Measurements from ENCODE around the gene SLC1A1.

SLC1A1 gene

DNA sequence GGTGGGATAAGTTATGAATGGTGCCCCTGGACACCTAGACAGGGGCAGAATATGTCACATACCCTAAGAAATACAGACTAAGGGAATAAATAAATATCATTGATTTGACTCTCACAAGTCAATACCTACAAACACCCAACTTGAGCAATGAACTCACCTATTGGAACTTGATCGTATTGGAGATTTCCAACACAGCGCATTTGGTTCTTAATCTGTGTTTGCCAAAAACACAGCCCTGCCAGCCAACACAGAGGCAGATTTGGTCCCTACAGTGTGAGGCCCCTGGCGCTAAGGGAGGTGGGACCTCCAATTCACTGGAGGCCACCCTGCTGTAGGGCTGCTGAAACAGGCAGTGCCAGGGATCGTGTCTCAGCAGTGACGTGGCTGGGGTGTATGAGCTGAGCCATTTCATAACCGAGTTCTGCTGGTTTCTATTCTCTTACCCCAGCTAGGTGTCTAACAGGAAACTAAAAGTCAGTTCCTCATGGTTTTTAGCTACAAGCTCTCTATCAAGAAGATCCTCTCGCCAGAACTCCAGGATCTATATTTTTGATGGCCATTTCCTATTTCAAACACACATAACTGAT is 84.5 kb downstream of the SLC1A1 start:
- TF ChIP-seq GLIS3 (CRISPR knock-in tag; IDR thresholded peaks at IDR 0.05) (no peak), TOX (CRISPR knock-in tag; IDR thresholded peaks at IDR 0.05; ENCODE audit: borderline replicate concordance) (no peak), ESRRG (CRISPR knock-in tag; IDR thresholded peaks at IDR 0.05) (no peak), ZNF565 (CRISPR knock-in tag; conservative IDR thresholded peaks at IDR 0.05; ENCODE audit: low read depth) (no peak)
- TF ChIP-seq, protein P1, sequence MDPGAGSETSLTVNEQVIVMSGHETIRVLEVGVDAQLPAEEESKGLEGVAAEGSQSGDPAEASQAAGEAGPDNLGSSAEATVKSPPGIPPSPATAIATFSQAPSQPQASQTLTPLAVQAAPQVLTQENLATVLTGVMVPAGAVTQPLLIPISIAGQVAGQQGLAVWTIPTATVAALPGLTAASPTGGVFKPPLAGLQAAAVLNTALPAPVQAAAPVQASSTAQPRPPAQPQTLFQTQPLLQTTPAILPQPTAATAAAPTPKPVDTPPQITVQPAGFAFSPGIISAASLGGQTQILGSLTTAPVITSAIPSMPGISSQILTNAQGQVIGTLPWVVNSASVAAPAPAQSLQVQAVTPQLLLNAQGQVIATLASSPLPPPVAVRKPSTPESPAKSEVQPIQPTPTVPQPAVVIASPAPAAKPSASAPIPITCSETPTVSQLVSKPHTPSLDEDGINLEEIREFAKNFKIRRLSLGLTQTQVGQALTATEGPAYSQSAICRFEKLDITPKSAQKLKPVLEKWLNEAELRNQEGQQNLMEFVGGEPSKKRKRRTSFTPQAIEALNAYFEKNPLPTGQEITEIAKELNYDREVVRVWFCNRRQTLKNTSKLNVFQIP (CRISPR knock-in tag; IDR thresholded peaks at IDR 0.05; ENCODE audit: borderline replicate concordance, low read depth): no peak
- no peak for ATAC-seq

DNA sequence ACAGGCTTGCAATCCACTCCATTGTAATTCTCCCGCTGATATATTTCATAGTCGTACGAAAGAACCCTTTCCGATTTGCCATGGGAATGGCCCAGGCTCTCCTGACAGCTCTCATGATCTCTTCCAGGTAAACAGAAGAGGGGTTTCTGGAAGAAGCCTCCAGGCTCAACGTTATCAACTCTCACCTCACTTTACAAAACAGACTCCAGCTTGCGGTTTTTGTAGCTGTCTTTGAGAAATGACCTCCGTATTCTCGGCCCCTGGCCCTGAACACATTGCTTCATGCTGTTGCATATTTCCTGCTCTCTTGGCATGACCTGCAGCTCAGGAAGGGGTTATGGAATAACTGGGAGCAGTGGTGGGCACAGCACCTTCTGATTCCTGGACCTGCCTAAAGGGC is 85.7 kb downstream of the SLC1A1 start:
- ATAC-seq: no peak
- TF ChIP-seq ZFP30 (CRISPR knock-in tag; IDR thresholded peaks at IDR 0.05): no peak
- TF ChIP-seq PPARA (CRISPR knock-in tag; IDR thresholded peaks at IDR 0.05; ENCODE audit: borderline replicate concordance): no peak
- no peak for TF ChIP-seq TCF4 (CRISPR knock-in tag; IDR thresholded peaks at IDR 0.05; ENCODE audit: borderline replicate concordance)
- TF ChIP-seq TOX (CRISPR knock-in tag; IDR thresholded peaks at IDR 0.05; ENCODE audit: borderline replicate concordance): no peak
- TF ChIP-seq BACH2 (CRISPR knock-in tag; IDR thresholded peaks at IDR 0.05; ENCODE audit: borderline replicate concordance): no peak
- TF ChIP-seq, protein P1 (CRISPR knock-in tag; IDR thresholded peaks at IDR 0.05; ENCODE audit: borderline replicate concordance, low read depth): no peak
- no peak for TF ChIP-seq ZFP3 (CRISPR knock-in tag; IDR thresholded peaks at IDR 0.05)
- TF ChIP-seq, protein P2, sequence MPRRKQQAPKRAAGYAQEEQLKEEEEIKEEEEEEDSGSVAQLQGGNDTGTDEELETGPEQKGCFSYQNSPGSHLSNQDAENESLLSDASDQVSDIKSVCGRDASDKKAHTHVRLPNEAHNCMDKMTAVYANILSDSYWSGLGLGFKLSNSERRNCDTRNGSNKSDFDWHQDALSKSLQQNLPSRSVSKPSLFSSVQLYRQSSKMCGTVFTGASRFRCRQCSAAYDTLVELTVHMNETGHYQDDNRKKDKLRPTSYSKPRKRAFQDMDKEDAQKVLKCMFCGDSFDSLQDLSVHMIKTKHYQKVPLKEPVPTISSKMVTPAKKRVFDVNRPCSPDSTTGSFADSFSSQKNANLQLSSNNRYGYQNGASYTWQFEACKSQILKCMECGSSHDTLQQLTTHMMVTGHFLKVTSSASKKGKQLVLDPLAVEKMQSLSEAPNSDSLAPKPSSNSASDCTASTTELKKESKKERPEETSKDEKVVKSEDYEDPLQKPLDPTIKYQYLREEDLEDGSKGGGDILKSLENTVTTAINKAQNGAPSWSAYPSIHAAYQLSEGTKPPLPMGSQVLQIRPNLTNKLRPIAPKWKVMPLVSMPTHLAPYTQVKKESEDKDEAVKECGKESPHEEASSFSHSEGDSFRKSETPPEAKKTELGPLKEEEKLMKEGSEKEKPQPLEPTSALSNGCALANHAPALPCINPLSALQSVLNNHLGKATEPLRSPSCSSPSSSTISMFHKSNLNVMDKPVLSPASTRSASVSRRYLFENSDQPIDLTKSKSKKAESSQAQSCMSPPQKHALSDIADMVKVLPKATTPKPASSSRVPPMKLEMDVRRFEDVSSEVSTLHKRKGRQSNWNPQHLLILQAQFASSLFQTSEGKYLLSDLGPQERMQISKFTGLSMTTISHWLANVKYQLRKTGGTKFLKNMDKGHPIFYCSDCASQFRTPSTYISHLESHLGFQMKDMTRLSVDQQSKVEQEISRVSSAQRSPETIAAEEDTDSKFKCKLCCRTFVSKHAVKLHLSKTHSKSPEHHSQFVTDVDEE (CRISPR knock-in tag; IDR thresholded peaks at IDR 0.05): no peak
- TF ChIP-seq, protein P3, sequence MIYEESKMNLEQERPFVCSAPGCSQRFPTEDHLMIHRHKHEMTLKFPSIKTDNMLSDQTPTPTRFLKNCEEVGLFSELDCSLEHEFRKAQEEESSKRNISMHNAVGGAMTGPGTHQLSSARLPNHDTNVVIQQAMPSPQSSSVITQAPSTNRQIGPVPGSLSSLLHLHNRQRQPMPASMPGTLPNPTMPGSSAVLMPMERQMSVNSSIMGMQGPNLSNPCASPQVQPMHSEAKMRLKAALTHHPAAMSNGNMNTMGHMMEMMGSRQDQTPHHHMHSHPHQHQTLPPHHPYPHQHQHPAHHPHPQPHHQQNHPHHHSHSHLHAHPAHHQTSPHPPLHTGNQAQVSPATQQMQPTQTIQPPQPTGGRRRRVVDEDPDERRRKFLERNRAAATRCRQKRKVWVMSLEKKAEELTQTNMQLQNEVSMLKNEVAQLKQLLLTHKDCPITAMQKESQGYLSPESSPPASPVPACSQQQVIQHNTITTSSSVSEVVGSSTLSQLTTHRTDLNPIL (CRISPR knock-in tag; IDR thresholded peaks at IDR 0.05; ENCODE audit: low read depth): no peak
- no peak for TF ChIP-seq GLIS3 (CRISPR knock-in tag; IDR thresholded peaks at IDR 0.05)

DNA sequence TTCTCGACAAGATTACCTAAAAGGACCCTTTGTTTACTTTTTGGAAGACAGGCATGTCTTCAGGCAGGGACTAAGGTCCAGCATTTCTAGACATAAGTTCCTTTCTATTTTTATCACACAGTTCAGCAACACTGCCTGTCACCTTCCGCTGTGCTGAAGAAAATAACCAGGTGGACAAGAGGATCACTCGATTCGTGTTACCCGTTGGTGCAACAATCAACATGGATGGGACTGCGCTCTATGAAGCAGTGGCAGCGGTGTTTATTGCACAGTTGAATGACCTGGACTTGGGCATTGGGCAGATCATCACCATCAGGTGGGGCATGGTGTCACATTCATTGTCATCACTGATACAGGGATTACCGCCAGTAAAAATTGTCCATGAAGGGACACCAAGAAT is 86.2 kb downstream of the SLC1A1 start:
- no peak for TF ChIP-seq TOX (CRISPR knock-in tag; IDR thresholded peaks at IDR 0.05; ENCODE audit: borderline replicate concordance)
- no peak for TF ChIP-seq RARB (CRISPR knock-in tag; IDR thresholded peaks at IDR 0.05)
- TF ChIP-seq ZFP30 (CRISPR knock-in tag; IDR thresholded peaks at IDR 0.05): no peak
- no peak for TF ChIP-seq PPARA (CRISPR knock-in tag; IDR thresholded peaks at IDR 0.05; ENCODE audit: borderline replicate concordance)
- no peak for TF ChIP-seq TCF4 (CRISPR knock-in tag; IDR thresholded peaks at IDR 0.05; ENCODE audit: borderline replicate concordance)
- no peak for TF ChIP-seq GLIS3 (CRISPR knock-in tag; IDR thresholded peaks at IDR 0.05)
- TF ChIP-seq BACH2 (CRISPR knock-in tag; IDR thresholded peaks at IDR 0.05; ENCODE audit: borderline replicate concordance): no peak
- TF ChIP-seq, protein P4, sequence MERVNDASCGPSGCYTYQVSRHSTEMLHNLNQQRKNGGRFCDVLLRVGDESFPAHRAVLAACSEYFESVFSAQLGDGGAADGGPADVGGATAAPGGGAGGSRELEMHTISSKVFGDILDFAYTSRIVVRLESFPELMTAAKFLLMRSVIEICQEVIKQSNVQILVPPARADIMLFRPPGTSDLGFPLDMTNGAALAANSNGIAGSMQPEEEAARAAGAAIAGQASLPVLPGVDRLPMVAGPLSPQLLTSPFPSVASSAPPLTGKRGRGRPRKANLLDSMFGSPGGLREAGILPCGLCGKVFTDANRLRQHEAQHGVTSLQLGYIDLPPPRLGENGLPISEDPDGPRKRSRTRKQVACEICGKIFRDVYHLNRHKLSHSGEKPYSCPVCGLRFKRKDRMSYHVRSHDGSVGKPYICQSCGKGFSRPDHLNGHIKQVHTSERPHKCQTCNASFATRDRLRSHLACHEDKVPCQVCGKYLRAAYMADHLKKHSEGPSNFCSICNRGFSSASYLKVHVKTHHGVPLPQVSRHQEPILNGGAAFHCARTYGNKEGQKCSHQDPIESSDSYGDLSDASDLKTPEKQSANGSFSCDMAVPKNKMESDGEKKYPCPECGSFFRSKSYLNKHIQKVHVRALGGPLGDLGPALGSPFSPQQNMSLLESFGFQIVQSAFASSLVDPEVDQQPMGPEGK (CRISPR knock-in tag; IDR thresholded peaks at IDR 0.05; ENCODE audit: borderline replicate concordance): no peak
- TF ChIP-seq, protein P2 (CRISPR knock-in tag; IDR thresholded peaks at IDR 0.05): no peak
- TF ChIP-seq, protein P5, sequence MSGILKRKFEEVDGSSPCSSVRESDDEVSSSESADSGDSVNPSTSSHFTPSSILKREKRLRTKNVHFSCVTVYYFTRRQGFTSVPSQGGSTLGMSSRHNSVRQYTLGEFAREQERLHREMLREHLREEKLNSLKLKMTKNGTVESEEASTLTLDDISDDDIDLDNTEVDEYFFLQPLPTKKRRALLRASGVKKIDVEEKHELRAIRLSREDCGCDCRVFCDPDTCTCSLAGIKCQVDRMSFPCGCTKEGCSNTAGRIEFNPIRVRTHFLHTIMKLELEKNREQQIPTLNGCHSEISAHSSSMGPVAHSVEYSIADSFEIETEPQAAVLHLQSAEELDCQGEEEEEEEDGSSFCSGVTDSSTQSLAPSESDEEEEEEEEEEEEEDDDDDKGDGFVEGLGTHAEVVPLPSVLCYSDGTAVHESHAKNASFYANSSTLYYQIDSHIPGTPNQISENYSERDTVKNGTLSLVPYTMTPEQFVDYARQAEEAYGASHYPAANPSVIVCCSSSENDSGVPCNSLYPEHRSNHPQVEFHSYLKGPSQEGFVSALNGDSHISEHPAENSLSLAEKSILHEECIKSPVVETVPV (CRISPR knock-in tag; IDR thresholded peaks at IDR 0.05): no peak
- TF ChIP-seq CSDC2 (CRISPR knock-in tag; IDR thresholded peaks at IDR 0.05): no peak
- TF ChIP-seq, protein P1 (CRISPR knock-in tag; IDR thresholded peaks at IDR 0.05; ENCODE audit: borderline replicate concordance, low read depth): no peak
- TF ChIP-seq, protein P3 (CRISPR knock-in tag; IDR thresholded peaks at IDR 0.05; ENCODE audit: low read depth): no peak
- ATAC-seq: no peak

All from SK-N-SH treated with all-trans-retinoic acid at 6 μM for 48 hours (cell line).